B cell (primary cell): ENCODE data around the gene TENM4. TPM values are rescaled to one million over a fixed set of nuclear protein-coding genes. Genes with fewer than 3 reads are reported as not detected.

Source experiments
- ATAC-seq: fragments of 200-7000 bp; cut with Tn5 transposase; one replicate; pipeline ENCODE4 v1.10.0; 2021; ENCODE audit warnings: low read depth, mild to moderate bottlenecking, moderate number of reproducible peaks, moderate library complexity
- CTCF ChIA-PET: fragments of 350-600 bp; sonication (Branson Sonifier 250); formaldehyde crosslinking; loops from one replicate; lab custom pipeline; 2021; ENCODE audit warnings: antibody characterized with exemption, inconsistent platforms; lab: Charles Lee
- POLR2A ChIA-PET: fragments of 350-600 bp; sonication (Branson Sonifier 250); formaldehyde crosslinking; loops from one replicate; lab custom pipeline; 2021; ENCODE audit warnings: antibody characterized with exemption; lab: Charles Lee
- DNase-seq: peaks from one replicate; pipeline ENCODE4 v3.0.0; 2013
- H2AFZ ChIP-seq: 2 replicates; pipeline ENCODE4 v1.6.1; 2012; ENCODE audit warnings: mild to moderate bottlenecking, low read depth, low read length; ENCODE audit not compliant: insufficient read depth, poor library complexity, severe bottlenecking
- H3K27ac ChIP-seq, 2 donors: 1 replicate in 1 of 2; 2 replicates in 1 of 2; pipeline ENCODE4 v1.5.1; 2012 to 2013; ENCODE audit warnings: low read length in 2 of 2, mild to moderate bottlenecking in 2 of 2, moderate library complexity in 1 of 2
- H3K27me3 ChIP-seq, 4 experiments: fragments of 200-600 bp in 1 of 4; sonication (generic) in 1 of 4; replicated peaks in 1 of 4; 1 replicate in 2 of 4; 2 replicates in 2 of 4; pipeline versions ENCODE4 v1.6.1 to v1.7.0; 2013 to 2016; ENCODE audit warnings: low read length in 3 of 4, mild to moderate bottlenecking in 2 of 4, mixed read lengths in 1 of 4, moderate library complexity in 1 of 4; ENCODE audit not compliant: insufficient read depth in 4 of 4, control insufficient read depth in 3 of 4; ENCODE audit errors: control extremely low read depth in 1 of 4
- H3K36me3 ChIP-seq, 2 experiments: replicated peaks in 1 of 2; 1 replicate in 1 of 2; 2 replicates in 1 of 2; pipeline versions ENCODE4 v1.6.1 to v1.7.1; 2013; ENCODE audit warnings: low read length in 1 of 2; ENCODE audit not compliant: insufficient read depth in 2 of 2, control insufficient read depth in 1 of 2; ENCODE audit errors: control extremely low read depth in 1 of 2, extremely low read depth in 1 of 2
- H3K4me1 ChIP-seq, 2 donors: fragments of 200-600 bp in 1 of 2; sonication (generic) in 1 of 2; 1 replicate in 1 of 2; 2 replicates in 1 of 2; pipeline versions ENCODE4 v1.5.1 to v1.6.1; 2013 to 2017; ENCODE audit warnings: low read length in 2 of 2; ENCODE audit not compliant: control insufficient read depth in 2 of 2, insufficient read depth in 2 of 2
- H3K4me2 ChIP-seq: replicated peaks from 2 replicates; pipeline ENCODE3; 2012; ENCODE audit warnings: mild to moderate bottlenecking, low read depth, low read length; ENCODE audit not compliant: poor library complexity, severe bottlenecking
- H3K4me3 ChIP-seq, 5 experiments: fragments of 200-600 bp in 1 of 5; sonication (generic) in 1 of 5; 1 replicate in 3 of 5; 2 replicates in 2 of 5; pipeline versions ENCODE4 v1.5.1 to v1.7.0; 2011 to 2016; ENCODE audit warnings: low read length in 4 of 5, mild to moderate bottlenecking in 4 of 5, low read depth in 2 of 5, control low read depth in 1 of 5, moderate library complexity in 1 of 5; ENCODE audit not compliant: insufficient read depth in 1 of 5; ENCODE audit errors: control extremely low read depth in 1 of 5, extremely low read depth in 1 of 5
- H3K79me2 ChIP-seq: fragments of 200-600 bp; sonication (generic); one replicate; pipeline ENCODE4 v1.6.0; 2016; ENCODE audit warnings: low read length; ENCODE audit not compliant: control insufficient read depth, insufficient read depth
- H3K9ac ChIP-seq: fragments of 200-600 bp; sonication (generic); 2 replicates; pipeline ENCODE4 v1.6.1; 2017; ENCODE audit warnings: mild to moderate bottlenecking, low read length, moderate library complexity
- H3K9me3 ChIP-seq, 3 donors: one replicate each; pipeline versions ENCODE4 v1.6.1 to v1.7.1; 2013; ENCODE audit warnings: low read length in 2 of 3; ENCODE audit not compliant: control insufficient read depth in 2 of 3, insufficient read depth in 1 of 3; ENCODE audit errors: control extremely low read depth in 1 of 3
- H4K20me1 ChIP-seq: 2 replicates; pipeline ENCODE4 v1.6.0; 2012; ENCODE audit warnings: mild to moderate bottlenecking, low read length; ENCODE audit not compliant: insufficient read depth, control insufficient read depth, poor library complexity, severe bottlenecking
- H3K27ac Mint-ChIP-seq: one replicate; pipeline ENCODE4 v1.8.0; 2021; ENCODE audit warnings: mixed read lengths
- H3K27me3 Mint-ChIP-seq: one replicate; pipeline ENCODE4 v1.8.0; 2021; ENCODE audit warnings: mixed read lengths
- H3K4me1 Mint-ChIP-seq: one replicate; pipeline ENCODE4 v1.8.0; 2021; ENCODE audit warnings: mixed read lengths
- H3K4me3 Mint-ChIP-seq: one replicate; pipeline ENCODE4 v1.8.0; 2021; ENCODE audit warnings: mixed read lengths
- H3K9me3 Mint-ChIP-seq: one replicate; pipeline ENCODE4 v1.8.0; 2022; ENCODE audit warnings: mixed read lengths; ENCODE audit not compliant: insufficient read depth
- CTCF ChIP-seq: fragments of 200-600 bp; IDR thresholded peaks from one replicate; pipeline ENCODE4 v1.8.0; 2022; ENCODE audit warnings: antibody characterized with exemption, mild to moderate bottlenecking
- EZH2 ChIP-seq: IDR thresholded peaks from 2 replicates; pipeline ENCODE4 v1.6.1; 2012; ENCODE audit warnings: borderline replicate concordance, low read depth, mild to moderate bottlenecking, moderate library complexity, low read length; ENCODE audit not compliant: insufficient read depth, poor library complexity, severe bottlenecking
- WGBS: methylation state at CpG from one replicate; pipeline ENCODE4 v1.1.5; 2013; ENCODE audit warnings: missing lambda C conversion rate; ENCODE audit not compliant: insufficient coverage; 5-methylcytosine and 5-hydroxymethylcytosine counted together
- intact Hi-C: fragments of 100-400 bp; cut with micrococcal nuclease; formaldehyde crosslinking; loops from one replicate; pipeline ENCODE4 v1.10.0; 2022
- polyA plus RNA-seq: library from polyadenylated mRNA; depleted of rRNA; stranded (reverse); fragments of >200 nt; gene quantifications from 2 replicates; pipeline ENCODE4 v1.2.3, GENCODE V29; 2012
- total RNA-seq, 2 donors: library from RNA; stranded (reverse); fragments of 120-200 nt in 1 of 2; gene quantifications; 1 replicate in 1 of 2; 2 replicates in 1 of 2; pipeline versions ENCODE4 v1.2.3 to v1.2.4, GENCODE V29; 2013 to 2022

TENM4 gene
- total and polyA plus RNA-seq, 2 donors (not counting 1 experiment from before 2014, with no cell fraction given), result 0.09 to 5.7 TPM

DNA sequence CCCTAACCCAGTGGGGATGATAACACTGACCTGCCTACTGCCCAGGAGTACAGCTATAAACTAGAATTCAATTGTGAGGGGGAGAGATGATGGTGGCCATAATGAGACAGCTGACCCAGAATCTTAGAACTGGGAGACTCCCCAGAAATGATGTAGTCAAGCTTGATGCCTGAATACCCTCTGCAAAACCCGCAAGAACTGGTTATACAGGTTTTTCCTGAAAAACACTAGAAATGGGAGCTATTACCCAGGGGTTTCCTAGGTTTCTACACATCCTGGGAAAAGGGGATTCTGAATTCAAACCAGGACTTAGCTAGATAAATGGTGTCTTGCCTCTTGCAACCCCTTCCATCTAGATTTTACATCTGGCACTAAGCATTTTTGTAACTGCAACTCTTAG is 752.4 kb downstream of the TENM4 start:
- Histone ChIP-seq H3K4me2 (no peak overlapping the region), H3K79me2 (no peaks in the 10 kb centered on the region), H4K20me1 (no peaks in the 10 kb centered on the region), H3K36me3 (no peaks in the 10 kb centered on the region), H3K9ac (no peak overlapping the region), H3K4me3 (no peak overlapping the region), H3K9me3 (no peaks in the 10 kb centered on the region), H3K4me1 (no peaks in the 10 kb centered on the region), H3K27ac (no peak overlapping the region), H2AFZ (no peak overlapping the region), H3K27me3 (peaks cover 0 to 9% (median 2%) of the 10 kb centered on the region in 4 experiments)
- ChIA-PET CTCF (no interaction called here), POLR2A (no interaction called here)
- WGBS, result 83% methylated on average over 1 of the region's 1 CpG
- Mint-ChIP-seq H3K27me3 (peaks cover 11% of the 10 kb centered on the region), H3K4me3 (no peak overlapping the region), H3K4me1 (no peaks in the 10 kb centered on the region), H3K9me3 (no peaks in the 10 kb centered on the region), H3K27ac (no peak overlapping the region)
- TF ChIP-seq EZH2 (no peak), CTCF (no peak)
- DNase-seq (no peak), ATAC-seq (no peak)
- intact Hi-C loops, result no loop called here

DNA sequence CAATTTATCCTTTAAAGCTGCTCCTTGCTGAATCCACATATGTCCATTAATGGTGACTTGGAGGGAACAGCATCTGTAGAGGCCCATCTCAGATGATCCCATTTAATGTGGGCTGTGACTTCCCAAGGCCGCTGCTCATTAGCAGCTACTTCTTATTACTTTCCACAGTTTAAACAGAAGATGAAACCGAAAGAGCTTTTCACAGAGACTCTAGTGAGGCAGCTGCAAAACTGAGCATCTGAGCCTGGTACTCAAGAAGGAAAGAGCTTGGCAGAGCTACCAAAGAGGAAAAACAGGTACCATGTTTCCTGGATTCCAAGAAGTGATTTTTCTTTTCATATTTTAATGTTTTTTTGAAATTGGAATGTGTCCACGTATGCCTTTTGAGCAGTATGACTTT is 755.7 kb downstream of the TENM4 start:
- Histone ChIP-seq H4K20me1 (no peaks in the 10 kb centered on the region), H2AFZ (no peak overlapping the region), H3K36me3 (no peaks in the 10 kb centered on the region), H3K9me3 (no peaks in the 10 kb centered on the region), H3K4me2 (no peak overlapping the region), H3K9ac (no peak overlapping the region), H3K27me3 (peaks cover 0 to 5% (median 2%) of the 10 kb centered on the region in 4 experiments), H3K27ac (no peak overlapping the region), H3K79me2 (no peaks in the 10 kb centered on the region), H3K4me1 (no peaks in the 10 kb centered on the region), H3K4me3 (no peak overlapping the region)
- ATAC-seq (no peak), DNase-seq (no peak)
- WGBS, result no CpG with 5 or more reads among the region's 3 CpGs
- H3K27me3 Mint-ChIP-seq, result peaks cover 7% of the 10 kb centered on the region
- H3K4me1 Mint-ChIP-seq, result no peaks in the 10 kb centered on the region
- ChIA-PET POLR2A (no interaction called here), CTCF (no interaction called here)
- no peak overlapping the region for H3K27ac Mint-ChIP-seq
- H3K9me3 Mint-ChIP-seq, result no peaks in the 10 kb centered on the region
- intact Hi-C loops, result no loop called here
- no peak overlapping the region for H3K4me3 Mint-ChIP-seq
- TF ChIP-seq CTCF, result no peak
- TF ChIP-seq EZH2, result no peak
